Measurements from ENCODE around the gene EFNA5.

EFNA5 gene

DNA sequence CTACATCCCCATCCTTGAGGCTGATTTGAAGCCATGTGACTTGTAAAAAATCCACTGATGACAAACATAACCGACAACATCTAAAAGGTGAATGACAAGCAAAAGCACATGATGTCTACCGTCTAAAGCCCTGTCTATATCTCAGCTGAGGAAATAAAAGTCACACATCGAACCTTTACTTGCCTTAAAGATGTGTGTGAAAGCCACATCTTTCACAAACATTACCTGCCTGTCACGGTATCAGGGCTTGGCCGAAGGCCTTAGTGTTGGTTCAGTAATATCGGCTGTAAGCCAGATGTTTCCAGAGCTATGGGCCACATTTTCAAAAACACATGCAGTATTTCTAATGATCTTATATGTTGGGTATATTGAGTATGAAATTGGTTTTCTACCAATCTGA lies 125.8 kb downstream of the EFNA5 start:
- TF ChIP-seq, protein P1, sequence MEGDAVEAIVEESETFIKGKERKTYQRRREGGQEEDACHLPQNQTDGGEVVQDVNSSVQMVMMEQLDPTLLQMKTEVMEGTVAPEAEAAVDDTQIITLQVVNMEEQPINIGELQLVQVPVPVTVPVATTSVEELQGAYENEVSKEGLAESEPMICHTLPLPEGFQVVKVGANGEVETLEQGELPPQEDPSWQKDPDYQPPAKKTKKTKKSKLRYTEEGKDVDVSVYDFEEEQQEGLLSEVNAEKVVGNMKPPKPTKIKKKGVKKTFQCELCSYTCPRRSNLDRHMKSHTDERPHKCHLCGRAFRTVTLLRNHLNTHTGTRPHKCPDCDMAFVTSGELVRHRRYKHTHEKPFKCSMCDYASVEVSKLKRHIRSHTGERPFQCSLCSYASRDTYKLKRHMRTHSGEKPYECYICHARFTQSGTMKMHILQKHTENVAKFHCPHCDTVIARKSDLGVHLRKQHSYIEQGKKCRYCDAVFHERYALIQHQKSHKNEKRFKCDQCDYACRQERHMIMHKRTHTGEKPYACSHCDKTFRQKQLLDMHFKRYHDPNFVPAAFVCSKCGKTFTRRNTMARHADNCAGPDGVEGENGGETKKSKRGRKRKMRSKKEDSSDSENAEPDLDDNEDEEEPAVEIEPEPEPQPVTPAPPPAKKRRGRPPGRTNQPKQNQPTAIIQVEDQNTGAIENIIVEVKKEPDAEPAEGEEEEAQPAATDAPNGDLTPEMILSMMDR (IDR thresholded peaks at IDR 0.05; ENCODE audit: low read depth, low read length): no peak
- DNase-seq: no peak
- Histone ChIP-seq H3K27me3 (ENCODE audit: insufficient read depth, low read depth, severe bottlenecking) (no peaks in the 10 kb centered on the region), H3K36me3 (no peaks in the 10 kb centered on the region), H3K4me3 (ENCODE audit: low read depth, low read length) (no peak overlapping the region), H3K27ac (no peak overlapping the region), H3K9me3 (ENCODE audit: severe bottlenecking) (no peaks in the 10 kb centered on the region)

DNA sequence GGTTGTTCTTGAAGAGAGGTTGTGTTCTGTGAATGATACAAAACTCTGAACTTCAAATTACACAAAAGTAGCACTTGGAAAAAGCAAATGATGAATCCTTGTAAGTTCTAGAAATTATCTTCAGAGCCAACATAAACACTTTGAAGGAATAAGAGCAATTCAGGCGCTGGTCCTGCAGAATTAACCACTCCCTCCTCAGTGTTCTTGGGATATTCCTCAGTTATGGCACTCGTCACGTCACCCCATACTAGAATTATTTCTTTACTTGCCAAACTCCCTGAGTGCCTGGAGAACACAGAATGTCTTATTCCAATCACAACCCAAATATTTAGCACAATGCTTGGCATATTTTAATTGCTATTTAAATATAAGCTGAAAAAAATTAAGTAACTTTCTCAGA lies 126.3 kb downstream of the EFNA5 start:
- no peaks in the 10 kb centered on the region for H3K27me3 ChIP-seq (ENCODE audit: insufficient read depth, low read depth, severe bottlenecking)
- no peak overlapping the region for H3K4me3 ChIP-seq (ENCODE audit: low read depth, low read length)
- no peaks in the 10 kb centered on the region for H3K9me3 ChIP-seq (ENCODE audit: severe bottlenecking)
- H3K36me3 ChIP-seq: no peaks in the 10 kb centered on the region
- no peak for DNase-seq
- H3K27ac ChIP-seq: no peak overlapping the region
- TF ChIP-seq, protein P1 (IDR thresholded peaks at IDR 0.05; ENCODE audit: low read depth, low read length): no peak

DNA sequence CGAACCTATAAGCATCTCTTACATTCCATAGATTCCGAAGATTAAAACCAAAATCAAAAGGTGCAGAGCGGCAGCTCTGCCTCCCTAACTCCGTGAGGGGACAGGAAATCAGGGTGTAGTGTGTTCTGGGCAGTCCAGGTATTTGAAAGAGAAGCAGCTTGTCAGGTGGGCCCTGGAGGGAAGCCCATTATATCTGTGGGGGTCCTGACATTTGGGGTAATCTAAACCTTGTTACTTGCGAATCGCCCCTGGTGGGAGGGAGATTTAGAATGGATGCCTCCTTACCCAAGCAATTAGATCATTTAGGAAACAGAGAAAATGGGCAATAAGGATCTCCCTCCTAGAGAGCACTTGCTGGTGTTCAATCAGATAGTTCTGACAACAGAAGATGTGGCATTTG lies 126.9 kb downstream of the EFNA5 start:
- no peaks in the 10 kb centered on the region for H3K27me3 ChIP-seq (ENCODE audit: insufficient read depth, low read depth, severe bottlenecking)
- no peak for DNase-seq
- no peaks in the 10 kb centered on the region for H3K36me3 ChIP-seq
- TF ChIP-seq, protein P1 (IDR thresholded peaks at IDR 0.05; ENCODE audit: low read depth, low read length): no peak
- no peak overlapping the region for H3K4me3 ChIP-seq (ENCODE audit: low read depth, low read length)
- H3K9me3 ChIP-seq (ENCODE audit: severe bottlenecking): no peaks in the 10 kb centered on the region
- H3K27ac ChIP-seq: no peak overlapping the region

DNA sequence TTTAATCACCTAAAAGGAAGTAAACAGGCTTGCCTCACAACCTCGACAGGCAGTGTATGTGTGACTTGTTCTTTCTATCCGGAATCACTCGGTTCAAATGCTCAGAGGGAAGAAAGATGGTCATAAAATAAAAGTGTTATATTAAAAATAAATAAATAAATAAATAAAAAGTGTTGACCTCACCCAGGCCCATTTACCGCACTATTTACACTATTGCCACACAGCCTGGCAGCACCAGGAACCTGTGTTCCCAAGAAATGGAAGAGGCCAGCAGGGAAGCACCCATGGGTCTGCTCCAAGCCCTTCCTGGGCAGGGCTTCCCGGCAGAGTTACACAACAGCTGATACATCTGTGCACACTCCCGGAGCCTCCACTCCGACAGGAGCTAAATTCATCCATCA lies 127.9 kb downstream of the EFNA5 start:
- Histone ChIP-seq H3K4me3 (ENCODE audit: low read depth, low read length) (no peak overlapping the region), H3K27ac (no peak overlapping the region), H3K36me3 (no peaks in the 10 kb centered on the region), H3K9me3 (ENCODE audit: severe bottlenecking) (no peaks in the 10 kb centered on the region), H3K27me3 (ENCODE audit: insufficient read depth, low read depth, severe bottlenecking) (no peaks in the 10 kb centered on the region)
- DNase-seq: no peak
- TF ChIP-seq, protein P1 (IDR thresholded peaks at IDR 0.05; ENCODE audit: low read depth, low read length): no peak

DNA sequence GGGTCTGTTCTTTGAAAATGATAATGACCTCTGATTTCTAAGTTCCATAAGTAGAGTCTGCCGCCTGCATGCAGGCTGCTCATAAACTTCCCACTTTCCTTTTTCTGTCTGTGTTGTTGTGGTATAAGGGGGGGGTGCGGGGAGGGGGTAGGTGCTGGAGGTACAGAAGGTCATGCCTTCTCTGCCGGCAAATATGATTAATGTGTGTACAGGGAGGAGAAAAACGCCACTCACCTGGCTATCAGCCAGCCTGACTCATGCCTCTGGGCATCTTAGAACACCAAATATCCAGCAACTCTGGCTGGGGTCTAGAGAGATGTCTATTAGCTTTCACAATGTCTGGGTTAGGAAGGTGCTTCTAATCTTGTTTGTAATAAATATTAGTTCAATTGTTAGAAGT lies 128.3 kb downstream of the EFNA5 start:
- TF ChIP-seq, protein P1 (IDR thresholded peaks at IDR 0.05; ENCODE audit: low read depth, low read length): no peak
- H3K4me3 ChIP-seq (ENCODE audit: low read depth, low read length): no peak overlapping the region
- no peaks in the 10 kb centered on the region for H3K36me3 ChIP-seq
- H3K27me3 ChIP-seq (ENCODE audit: insufficient read depth, low read depth, severe bottlenecking): no peaks in the 10 kb centered on the region
- H3K9me3 ChIP-seq (ENCODE audit: severe bottlenecking): no peaks in the 10 kb centered on the region
- no peak overlapping the region for H3K27ac ChIP-seq
- no peak for DNase-seq

DNA sequence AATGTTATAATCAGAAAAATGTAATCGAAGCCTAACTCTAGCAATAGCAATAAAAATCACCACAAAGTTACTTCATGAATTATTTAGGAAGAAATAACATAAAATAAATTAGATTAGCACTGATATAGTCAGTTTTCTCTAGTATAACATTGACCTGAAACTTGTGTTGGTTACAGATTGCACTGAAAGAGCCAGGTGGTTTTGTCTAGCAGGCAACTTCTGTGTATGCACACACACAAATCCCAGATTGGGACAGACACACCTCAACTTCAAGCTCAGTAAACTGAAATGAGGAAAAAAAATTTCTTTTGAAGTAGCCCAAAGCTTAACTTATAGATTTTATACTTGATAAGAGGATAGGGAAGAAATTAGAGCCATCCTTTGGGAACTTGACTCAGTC lies 129.3 kb downstream of the EFNA5 start:
- H3K27ac ChIP-seq: no peak overlapping the region
- TF ChIP-seq, protein P1 (IDR thresholded peaks at IDR 0.05; ENCODE audit: low read depth, low read length): no peak
- no peak for DNase-seq
- H3K9me3 ChIP-seq (ENCODE audit: severe bottlenecking): no peaks in the 10 kb centered on the region
- H3K27me3 ChIP-seq (ENCODE audit: insufficient read depth, low read depth, severe bottlenecking): no peaks in the 10 kb centered on the region
- no peak overlapping the region for H3K4me3 ChIP-seq (ENCODE audit: low read depth, low read length)
- no peaks in the 10 kb centered on the region for H3K36me3 ChIP-seq

Measured in WERI-Rb-1 (cell line).